Measurements from ENCODE around the gene FCN1. TPM values are rescaled to one million over a fixed set of nuclear protein-coding genes. Genes with fewer than 3 reads are reported as not detected.

FCN1 gene
- total and polyA plus RNA-seq, 10 of the 15 experiments (the other 5 are each of a cell fraction or from before 2014, with no cell fraction given) = 0.08 TPM; not detected in 9

- H3K4me3 ChIP-seq = peak overlapping the region; percentile 58; the same call in 1 of the 2 replicates
- ATAC-seq (no peak), FAIRE-seq (no peak), DNase-seq (ENCODE audit: low read depth, low spot score) (no peak)
- H2AFZ ChIP-seq (ENCODE audit: control insufficient read depth, low read depth, low read length) = peak overlapping the region; percentile 31
- in situ Hi-C loops (cut with MboI) = no loop called here
- ChIA-PET CTCF (no interaction called here), RAD21 (ENCODE audit: unreplicated experiment) (interaction anchor here (1.2 to 1.7 kb wide), 2 partner anchors 11 to 77 kb away, joined by 3 to 8 read pairs; no protein-coding TSS in a partner anchor), SMC1A (ENCODE audit: uncharacterized antibody, unreplicated experiment) (interaction anchor here (1.4 to 2.8 kb wide), 2 partner anchors 17 to 77 kb away, joined by 3 to 11 read pairs; no protein-coding TSS in a partner anchor), POLR2A (interaction anchor here (0.6 kb wide), 1 partner anchor 1813 kb away, joined by 3 read pairs; no protein-coding TSS in a partner anchor)
- TF ChIP-seq ZZZ3 (IDR thresholded peaks at IDR 0.05; ENCODE audit: control insufficient read depth, insufficient read length, low read depth) (no peak), SMARCA5 (IDR thresholded peaks at IDR 0.05) (no peak), RCOR1 (conservative IDR thresholded peaks at IDR 0.05; ENCODE audit: low read depth, low read length) (no peak), NRF1 (conservative IDR thresholded peaks at IDR 0.05; ENCODE audit: low read depth, low read length) (no peak), ZNF207 (IDR thresholded peaks at IDR 0.05; ENCODE audit: borderline replicate concordance) (no peak), SMC3 (IDR thresholded peaks at IDR 0.05; ENCODE audit: borderline replicate concordance, low read length) (no peak), SKIL (IDR thresholded peaks at IDR 0.05; ENCODE audit: low read depth, poor library complexity, severe bottlenecking) (no peak), GABPA (IDR thresholded peaks at IDR 0.05; ENCODE audit: low read depth) (no peak), TCF3 (IDR thresholded peaks at IDR 0.05; ENCODE audit: borderline replicate concordance, insufficient read depth, low read depth, low read length) (0 out of 2 replicates have a peak, but pooled peaks have one; percentile 41), MAX (IDR thresholded peaks at IDR 0.05; ENCODE audit: low read depth, low read length) (no peak), YY1 (IDR thresholded peaks at IDR 0.05; ENCODE audit: low read depth, low read length) (no peak), BHLHE40 (IDR thresholded peaks at IDR 0.05; ENCODE audit: borderline replicate concordance in 1 of 2, low read depth in 2 of 2, low read length in 1 of 2) (peak in 1 of 2 experiments; percentile 15; a peak in 1 of 4 replicates), TCF12 (IDR thresholded peaks at IDR 0.05; ENCODE audit: low read depth, low read length) (0 out of 2 replicates have a peak, but pooled peaks have one; percentile 45), USF1 (IDR thresholded peaks at IDR 0.05; ENCODE audit: borderline replicate concordance, extremely low read length, insufficient read depth, low read depth, low read length) (peak; percentile 11)
- TF ChIP-seq, protein P1, sequence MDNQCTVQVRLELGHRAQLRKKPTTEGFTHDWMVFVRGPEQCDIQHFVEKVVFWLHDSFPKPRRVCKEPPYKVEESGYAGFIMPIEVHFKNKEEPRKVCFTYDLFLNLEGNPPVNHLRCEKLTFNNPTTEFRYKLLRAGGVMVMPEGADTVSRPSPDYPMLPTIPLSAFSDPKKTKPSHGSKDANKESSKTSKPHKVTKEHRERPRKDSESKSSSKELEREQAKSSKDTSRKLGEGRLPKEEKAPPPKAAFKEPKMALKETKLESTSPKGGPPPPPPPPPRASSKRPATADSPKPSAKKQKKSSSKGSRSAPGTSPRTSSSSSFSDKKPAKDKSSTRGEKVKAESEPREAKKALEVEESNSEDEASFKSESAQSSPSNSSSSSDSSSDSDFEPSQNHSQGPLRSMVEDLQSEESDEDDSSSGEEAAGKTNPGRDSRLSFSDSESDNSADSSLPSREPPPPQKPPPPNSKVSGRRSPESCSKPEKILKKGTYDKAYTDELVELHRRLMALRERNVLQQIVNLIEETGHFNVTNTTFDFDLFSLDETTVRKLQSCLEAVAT (IDR thresholded peaks at IDR 0.05) = no peak
- TF ChIP-seq, protein P2, sequence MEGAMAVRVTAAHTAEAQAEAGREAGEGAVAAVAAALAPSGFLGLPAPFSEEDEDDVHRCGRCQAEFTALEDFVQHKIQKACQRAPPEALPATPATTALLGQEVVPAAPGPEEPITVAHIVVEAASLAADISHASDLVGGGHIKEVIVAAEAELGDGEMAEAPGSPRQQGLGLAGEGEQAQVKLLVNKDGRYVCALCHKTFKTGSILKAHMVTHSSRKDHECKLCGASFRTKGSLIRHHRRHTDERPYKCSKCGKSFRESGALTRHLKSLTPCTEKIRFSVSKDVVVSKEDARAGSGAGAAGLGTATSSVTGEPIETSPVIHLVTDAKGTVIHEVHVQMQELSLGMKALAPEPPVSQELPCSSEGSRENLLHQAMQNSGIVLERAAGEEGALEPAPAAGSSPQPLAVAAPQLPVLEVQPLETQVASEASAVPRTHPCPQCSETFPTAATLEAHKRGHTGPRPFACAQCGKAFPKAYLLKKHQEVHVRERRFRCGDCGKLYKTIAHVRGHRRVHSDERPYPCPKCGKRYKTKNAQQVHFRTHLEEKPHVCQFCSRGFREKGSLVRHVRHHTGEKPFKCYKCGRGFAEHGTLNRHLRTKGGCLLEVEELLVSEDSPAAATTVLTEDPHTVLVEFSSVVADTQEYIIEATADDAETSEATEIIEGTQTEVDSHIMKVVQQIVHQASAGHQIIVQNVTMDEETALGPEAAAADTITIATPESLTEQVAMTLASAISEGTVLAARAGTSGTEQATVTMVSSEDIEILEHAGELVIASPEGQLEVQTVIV (IDR thresholded peaks at IDR 0.05; ENCODE audit: borderline replicate concordance, partially characterized antibody) = no peak
- H3K9ac ChIP-seq (ENCODE audit: control insufficient read depth, insufficient read depth, low read length) = no peak overlapping the region
- H3K27me3 ChIP-seq (replicated peaks in 1 of 2; ENCODE audit: control insufficient read depth in 2 of 2, insufficient read depth in 2 of 2, low read length in 1 of 2) = no peaks in the 10 kb centered on the region
- no peaks in the 10 kb centered on the region for H3K36me3 ChIP-seq (ENCODE audit: control insufficient read depth in 2 of 2, insufficient read depth in 2 of 2, low read length in 1 of 2)
- H4K20me1 ChIP-seq (ENCODE audit: control insufficient read depth, insufficient read depth) = no peaks in the 10 kb centered on the region
- peaks cover 18% of the 10 kb centered on the region for H3K79me2 ChIP-seq (ENCODE audit: control insufficient read depth, insufficient read depth, low read length)
- H3K27ac ChIP-seq (ENCODE audit: control insufficient read depth, insufficient read depth) = peak overlapping the region; percentile 90
- no TSS peak for BruUV-seq (replicated peaks)
- intact Hi-C loops (cut with micrococcal nuclease; ENCODE audit: unreplicated experiment) = no loop called here
- peaks cover 65% of the 10 kb centered on the region for H3K4me1 ChIP-seq (ENCODE audit: control insufficient read depth, insufficient read depth, low read length)
- H3K9me3 ChIP-seq (replicated peaks; ENCODE audit: control insufficient read depth, insufficient read depth, low read length) = no peaks in the 10 kb centered on the region
- 84% methylated on average over 27 of the region's 27 CpGs for WGBS (ENCODE audit: insufficient coverage, insufficient replicate concordance, low lambda C conversion rate, missing lambda C conversion rate)
- H3K4me2 ChIP-seq (ENCODE audit: control insufficient read depth, insufficient read depth) = peak overlapping the region; percentile 99
Observed at GRCh38 chr9:134935701-134936345, 18.1 kb upstream of the FCN1 start.

Data from GM12878 (cell line).